GM21786 (cell line): ENCODE results near the gene EIF5A2.
"Not testable (repeated sequence)": the region's sequence is repeated elsewhere in the genome, so short reads cannot be mapped to it uniquely, and the experiment has no call there.

ENCODE experiments used
- ATAC-seq: cut with Tn5 transposase; IDR thresholded peaks from one replicate; pipeline ENCODE4 v1.9.1; 2021; ENCODE audit not compliant: unreplicated experiment

EIF5A2 gene

DNA sequence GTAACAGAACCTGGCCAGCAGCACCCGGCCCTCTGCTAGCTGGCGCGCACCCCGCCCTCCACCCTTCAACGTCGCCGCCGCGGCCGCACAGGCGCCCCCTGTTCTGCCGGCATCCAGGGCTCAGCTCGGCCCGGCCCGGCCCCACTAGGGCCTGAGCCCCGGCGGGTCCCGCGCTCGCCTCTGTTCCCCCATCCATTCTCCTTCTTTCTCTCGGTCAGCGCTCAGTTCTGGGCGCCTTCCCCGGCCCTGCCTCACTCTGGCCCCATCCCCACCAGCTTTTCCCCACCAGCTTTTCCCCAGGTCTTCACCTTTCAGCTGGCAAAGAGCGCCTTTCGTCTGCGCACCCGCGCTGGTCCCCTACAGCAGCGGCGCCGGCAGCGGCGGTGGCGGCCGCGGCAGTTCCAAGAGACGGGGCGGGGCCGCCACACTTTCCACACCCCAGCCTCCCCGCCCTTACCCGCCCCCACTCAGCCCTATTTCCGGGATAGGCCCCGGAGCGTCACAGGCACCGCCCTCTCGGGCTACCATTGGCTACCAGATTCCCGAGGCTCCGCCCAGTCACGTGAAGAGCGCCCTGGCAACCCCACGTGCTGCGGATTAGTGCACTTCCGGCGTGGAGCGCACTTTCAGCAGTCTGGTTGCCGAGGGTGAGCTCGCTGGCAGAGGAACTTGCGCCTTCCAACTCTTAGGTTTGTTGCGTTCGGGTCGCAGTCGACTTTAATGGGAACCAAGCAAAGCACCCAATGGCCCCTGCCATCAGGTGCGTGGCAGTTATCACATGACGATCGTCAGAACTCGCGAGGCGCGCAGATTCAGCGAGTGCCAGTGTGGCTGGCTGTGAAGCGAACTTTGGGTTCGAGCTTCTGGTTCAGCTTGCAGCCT is at the start of gene EIF5A2:
EIF5A2 (minus strand) TSS at position 403 of the 882 bp plus-strand sequence. CDS start 831 bp downstream, outside the sequence.
- peak; percentile 90 for ATAC-seq

DNA sequence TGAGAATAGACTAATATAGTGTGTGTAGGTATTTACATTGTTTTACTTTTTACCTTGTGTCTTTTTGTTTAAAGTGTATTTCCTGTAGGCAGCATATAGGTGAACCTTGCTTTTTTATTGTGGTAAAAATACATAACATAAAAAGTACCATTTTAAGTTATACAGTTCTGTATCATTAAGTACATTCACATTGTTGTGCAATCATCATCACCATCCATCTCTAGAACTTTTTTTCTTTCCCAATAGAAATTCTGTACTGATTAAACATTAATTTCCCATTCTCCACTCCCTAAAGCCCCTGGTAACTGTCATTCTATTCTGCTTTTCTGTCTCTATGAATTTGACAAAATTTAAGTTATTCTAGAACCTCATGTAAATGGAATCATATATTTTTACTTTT is 48.2 kb upstream of the EIF5A2 start:
- no peak for ATAC-seq

DNA sequence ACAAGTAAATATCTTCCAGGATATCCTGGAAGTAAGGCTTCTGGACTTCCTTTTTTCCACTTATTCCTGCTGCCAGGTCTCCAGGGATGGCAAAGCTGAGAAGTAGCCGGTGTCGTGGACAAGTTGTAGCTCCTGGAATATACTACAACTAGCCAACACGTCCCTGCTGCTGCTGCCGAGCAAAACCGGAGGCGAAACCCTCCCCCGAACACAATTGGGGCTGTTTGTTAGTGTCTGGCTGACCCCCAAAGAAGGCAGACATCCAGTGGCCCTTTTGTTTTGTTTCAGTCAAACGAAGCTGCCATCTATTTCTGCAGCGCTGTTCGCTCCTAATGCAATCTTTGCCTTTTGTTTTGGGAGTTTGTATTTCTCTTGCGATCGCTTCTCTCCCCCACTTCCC is 45.3 kb upstream of the EIF5A2 start:
- ATAC-seq: no peak

DNA sequence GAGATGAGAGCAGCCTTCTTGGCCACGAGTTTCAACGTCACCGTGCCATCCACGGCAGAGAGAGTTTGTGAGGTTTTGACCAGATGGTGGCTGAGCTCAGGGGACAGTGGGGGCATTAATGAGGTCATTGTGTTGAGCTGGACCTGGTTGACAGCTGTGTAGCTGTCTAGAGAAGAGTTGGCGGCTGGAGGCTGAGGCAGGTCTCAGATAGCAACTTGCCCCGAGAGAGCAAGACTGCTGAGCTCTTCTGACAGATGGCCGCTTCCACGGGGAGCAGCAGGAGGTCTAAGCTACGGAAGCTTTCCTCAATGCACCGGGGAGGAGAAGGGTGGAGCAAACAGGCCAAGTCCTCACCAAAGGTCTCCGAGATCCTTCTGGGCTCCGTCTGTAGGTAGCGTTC is 44.8 kb upstream of the EIF5A2 start:
- ATAC-seq: no peak

DNA sequence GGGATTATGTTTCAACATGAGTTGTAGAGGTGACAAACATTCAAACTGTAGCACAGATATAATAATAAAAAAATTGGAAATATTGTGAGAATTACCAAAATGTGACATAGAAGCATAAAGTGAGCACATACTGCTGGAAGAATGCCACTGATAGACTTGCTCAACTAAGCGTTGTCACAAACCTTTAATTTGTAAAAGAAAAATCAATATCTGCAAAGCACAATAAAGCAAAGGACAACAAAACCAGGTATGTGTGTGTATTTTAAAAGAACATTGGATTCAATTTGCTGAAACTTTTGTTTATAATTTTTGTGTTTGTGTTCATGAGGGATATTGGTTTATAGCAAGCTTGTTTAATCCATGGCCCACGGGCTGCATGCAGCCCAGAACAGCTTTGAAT is 40.8 kb upstream of the EIF5A2 start:
- no peak for ATAC-seq

DNA sequence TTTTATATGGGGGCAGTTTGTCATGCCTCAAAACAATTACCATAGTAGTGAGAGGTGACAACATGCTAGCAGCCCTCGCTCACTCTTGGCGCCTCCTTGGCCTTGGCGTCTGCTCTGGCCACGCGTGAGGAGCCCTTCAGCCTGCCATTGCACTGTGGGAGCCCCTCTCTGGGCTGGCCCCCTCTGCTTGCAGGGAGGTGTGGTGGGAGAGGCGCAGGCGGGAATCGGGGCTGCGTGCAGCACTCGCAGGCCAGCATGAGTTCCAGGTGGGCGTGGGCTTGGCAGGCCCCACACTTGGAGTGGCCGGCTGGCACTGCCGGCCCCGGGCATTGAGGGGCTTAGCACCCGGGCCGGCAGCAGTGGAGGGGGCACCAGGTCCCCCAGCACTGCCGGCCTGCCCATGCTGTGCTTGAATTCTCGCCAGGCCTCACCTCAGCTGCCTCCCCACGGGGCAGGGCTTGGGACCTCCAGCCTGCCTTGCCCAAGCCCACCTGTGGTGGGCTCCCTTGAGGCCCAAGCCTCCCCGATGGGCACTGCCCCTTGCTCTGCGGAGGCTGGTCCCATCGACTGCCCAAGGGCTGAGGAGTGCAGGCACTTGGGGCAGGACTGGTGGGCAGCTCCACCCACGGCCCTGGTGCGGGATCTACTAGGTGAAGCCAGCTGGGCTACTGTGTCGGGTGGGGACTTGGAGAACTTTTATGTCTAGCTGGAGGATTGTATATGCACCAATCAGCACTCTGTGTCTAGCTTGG is 38.8 kb upstream of the EIF5A2 start:
- ATAC-seq: no peak

DNA sequence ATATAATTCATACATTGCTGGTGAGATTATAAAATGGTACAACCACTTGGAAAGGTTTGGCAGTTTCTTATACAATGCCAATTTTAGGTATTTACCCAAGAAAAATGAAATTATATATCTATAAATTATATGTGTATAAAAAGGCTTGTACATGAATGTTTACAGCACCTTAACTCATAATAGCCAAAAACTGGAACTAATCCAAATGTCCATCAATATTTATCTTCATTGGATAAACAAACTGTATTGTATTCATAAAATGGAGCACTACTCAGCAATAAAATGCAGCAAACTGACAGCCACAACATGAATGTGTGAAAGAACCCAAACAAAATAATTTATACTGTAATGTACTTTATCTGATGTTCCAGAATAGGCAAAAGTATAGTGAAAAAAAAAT is 33.6 kb upstream of the EIF5A2 start:
- ATAC-seq: no peak

DNA sequence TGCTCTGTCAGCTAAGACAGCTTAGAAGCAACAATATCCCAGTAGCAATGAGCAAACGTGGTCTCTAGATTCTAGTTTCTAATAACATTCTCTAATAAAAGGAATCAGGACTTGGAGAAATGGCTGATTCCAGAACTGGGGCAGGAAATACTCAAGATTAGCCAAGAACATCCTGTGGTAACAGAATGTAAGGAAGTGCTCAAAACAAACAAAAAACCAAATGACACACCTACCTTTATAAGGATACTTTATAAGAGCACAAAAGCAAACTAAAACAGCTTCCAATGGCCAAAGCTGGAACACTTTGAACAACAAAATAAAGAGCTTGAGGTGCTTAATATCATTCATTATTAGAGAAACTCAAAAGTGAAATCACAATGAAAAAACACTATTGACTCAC is 33.1 kb upstream of the EIF5A2 start:
- no peak for ATAC-seq

DNA sequence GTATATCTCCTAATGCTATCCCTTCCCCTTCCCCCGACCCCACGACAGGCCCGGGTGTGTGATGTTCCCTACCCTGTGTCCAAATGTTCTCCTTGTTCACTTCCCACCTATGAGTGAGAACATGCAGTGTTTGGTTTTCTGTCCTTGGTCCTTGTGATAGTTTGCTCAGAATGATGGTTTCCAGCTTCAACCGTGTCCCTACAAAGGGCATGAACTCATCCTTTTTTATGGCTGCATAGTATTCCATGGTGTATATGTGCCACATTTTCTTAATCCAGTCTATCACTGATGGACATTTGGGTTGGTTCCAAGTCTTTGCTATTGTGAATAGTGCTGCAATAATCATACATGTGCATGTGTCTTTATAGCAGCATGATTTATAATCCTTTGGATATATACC is 24.6 kb upstream of the EIF5A2 start:
- not testable (repeated sequence) for ATAC-seq

DNA sequence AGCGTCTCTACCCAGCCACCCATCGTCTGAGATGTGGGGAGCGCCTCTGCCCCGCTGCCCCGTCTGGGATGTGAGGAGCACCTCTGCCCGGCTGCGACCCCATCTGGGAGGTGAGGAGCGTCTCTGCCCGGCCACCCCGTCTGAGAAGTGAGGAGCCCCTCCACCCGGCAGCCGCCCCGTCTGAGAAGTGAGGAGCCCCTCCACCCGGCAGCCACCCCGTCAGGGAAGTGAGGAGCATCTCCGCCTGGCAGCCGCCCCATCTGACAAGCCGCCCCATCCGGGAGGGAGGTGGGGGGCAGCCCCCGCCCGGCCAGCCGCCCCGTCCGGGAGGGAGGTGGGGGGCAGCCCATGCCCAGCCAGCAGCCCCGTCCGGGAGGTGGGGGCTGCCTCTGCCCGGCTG is 15.1 kb upstream of the EIF5A2 start:
- not testable (repeated sequence) for ATAC-seq

DNA sequence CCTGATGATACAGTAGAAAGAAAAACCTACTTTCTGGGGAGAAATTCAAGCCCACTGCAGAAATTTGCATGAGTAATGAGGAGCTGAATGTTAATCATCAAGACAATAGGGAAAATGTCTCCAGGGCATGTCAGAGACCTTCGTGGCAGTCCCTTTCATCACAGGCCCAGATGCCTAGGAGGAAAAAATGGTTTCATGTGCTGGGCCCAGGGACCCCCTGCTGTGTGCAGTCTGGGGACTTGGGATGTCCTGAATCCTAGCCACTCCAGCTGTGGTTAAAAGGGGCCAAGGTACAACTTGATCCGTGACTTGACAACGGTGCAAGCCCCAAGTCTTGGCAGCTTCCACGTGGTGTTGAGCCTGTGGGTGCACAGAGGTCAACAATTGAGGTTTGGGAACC is 10.3 kb upstream of the EIF5A2 start:
- ATAC-seq: no peak

DNA sequence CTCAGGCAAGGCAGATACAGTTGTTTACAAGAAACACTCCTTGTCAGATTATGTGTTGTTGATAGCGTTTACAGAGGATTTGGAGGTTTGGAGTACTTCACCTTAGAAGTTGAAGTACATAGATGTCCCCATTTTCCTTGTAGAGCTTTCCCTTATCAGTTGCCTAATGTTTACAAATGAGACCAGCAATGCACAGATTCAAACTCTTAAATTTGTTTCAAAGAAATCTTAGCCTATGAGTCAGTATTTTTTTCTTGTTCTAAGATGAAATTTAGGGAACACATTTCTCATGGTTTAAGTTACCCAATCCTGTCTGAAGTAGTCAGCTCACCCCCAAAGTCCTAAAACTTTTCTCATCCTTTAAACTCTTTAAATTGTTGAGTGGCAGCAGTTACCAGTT is 6.3 kb upstream of the EIF5A2 start:
- ATAC-seq: no peak

DNA sequence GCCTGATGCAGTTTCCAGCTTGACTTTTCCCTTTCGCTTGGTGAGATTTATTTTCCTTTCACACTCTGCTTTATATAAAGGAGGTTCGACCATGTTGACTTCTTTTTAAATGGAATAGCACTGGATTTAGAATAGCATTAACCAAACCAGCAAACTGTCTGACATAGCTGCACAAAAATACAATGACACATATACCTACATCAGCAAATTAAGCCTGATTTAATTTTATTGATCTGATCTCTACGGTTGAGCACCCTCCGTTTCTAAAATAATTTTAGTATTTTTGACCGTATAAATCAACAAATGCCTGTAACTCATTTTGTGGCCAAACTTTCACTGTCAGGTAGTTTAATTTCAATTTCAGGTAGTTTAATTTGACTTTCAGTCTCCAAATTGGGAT is 5.8 kb upstream of the EIF5A2 start:
- no peak for ATAC-seq

DNA sequence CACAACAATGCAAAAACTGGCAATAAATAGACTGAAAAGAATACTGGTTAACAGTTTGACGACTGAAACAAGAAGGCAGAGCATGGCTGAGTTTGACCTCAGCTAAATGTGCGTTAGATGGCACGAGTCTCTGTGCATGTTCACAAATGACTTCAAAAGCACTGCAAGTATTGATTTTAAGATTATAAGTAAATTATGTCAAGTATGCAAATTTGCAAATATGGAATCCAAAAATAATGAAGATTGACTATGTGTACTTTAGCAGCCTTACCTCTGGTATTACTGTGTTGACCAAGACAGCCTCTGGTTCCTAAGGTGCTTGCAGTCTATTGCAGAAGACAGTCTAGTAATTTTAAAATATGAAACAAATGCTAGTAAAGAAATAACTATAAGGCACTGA is 2.6 kb upstream of the EIF5A2 start:
- no peak for ATAC-seq

DNA sequence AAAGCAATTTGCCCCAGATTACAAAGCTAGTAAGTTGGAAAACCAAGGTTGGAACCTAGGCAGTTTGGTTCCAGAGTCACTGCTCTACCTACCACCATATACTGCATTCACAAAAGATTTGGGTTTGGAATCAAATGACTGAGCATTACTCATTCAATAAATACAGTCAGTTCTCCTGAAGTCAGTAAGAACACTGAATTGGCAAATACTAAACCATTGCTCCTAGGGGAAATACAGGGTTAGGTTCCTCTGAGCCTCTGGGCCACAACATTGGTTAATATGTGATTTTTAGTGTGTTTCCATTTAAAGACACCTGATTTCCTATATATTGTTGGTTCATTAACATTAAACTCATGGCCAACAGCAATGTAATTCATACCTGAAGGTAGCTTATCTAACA is 2.1 kb upstream of the EIF5A2 start:
- no peak for ATAC-seq

DNA sequence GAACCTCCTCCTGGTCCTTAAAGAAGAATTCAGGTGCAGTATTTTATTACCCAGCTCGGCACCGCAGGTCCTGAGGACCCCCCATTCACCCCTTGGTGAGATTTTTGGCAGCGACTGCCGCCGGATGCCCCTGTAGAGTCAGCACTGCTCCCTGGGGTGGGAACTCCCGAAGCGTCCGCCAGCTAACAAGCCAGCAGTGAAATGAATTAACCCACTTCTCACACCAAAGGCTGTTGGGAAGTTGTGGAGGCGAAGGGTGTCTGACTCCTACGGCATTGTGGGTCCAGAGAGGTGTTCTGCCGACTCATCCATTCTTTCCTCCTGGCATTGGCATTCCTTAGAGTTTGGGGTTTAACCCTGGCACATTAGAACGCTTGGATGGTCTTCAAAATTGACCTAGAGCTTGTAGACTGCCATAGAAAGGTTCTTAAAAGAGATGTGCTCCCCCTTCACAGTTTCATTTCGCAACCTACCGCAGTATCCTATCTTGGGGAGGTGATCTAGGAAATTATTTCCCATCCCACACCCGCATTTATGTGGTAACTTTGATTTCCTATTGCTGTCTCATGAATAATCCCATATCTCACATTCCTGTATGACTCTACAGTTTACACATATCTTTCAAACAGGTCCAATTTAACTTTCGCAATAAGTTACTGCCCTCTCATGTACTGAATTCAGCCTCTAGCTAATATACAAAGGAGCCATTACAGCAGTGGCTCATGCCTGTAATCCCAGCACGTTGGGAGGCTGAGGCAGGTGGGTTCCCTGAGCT is 879 bp upstream of the EIF5A2 start:
- ATAC-seq: no peak

DNA sequence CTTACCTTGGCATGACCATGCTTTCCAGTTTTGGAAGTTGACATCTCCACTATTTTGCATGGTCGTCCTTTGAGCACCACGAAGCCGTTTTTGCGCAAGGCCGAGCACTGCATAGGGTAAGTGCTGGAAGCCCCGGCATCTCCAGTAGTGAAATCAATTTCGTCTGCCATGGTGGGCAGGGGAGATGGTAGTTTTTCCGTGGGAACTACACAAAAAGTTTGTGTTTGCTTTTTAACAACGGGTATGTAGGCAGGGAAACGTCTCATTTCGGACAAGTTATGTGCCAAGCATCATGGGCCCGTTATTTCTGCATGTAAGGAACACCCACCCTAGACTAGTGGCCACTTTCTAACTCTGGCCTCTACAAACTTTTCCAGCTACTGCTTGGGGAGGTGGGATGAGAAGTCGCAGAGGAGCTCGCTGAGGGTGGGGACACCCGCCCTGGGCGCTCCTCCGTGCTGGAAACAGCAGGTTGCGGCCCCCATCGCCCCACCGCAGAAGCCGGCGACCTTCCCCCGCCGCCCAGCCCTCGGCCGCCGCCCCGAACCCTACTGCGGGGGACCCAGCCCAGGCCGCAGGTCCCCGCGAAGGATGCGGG is 701 bp downstream of the EIF5A2 start:
- ATAC-seq: no peak

DNA sequence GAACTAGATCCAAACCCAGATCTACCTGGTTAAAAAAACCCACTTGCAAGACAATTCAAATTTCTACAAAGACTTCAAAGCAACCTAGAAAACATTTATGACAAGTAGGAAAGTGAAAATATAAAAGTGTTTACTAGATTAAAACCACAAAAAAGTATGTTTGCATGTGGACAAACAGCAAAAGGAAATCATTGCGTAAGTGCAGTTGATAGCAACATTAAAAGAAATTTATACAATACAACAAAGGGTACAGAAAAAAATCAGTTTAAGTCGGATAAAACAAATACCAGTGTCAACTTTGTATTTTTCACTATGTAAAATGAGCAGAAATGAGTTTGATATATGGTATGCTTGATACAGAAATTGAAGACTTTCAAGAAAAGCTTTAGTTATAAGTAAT is 2.6 kb downstream of the EIF5A2 start:
- ATAC-seq: no peak

DNA sequence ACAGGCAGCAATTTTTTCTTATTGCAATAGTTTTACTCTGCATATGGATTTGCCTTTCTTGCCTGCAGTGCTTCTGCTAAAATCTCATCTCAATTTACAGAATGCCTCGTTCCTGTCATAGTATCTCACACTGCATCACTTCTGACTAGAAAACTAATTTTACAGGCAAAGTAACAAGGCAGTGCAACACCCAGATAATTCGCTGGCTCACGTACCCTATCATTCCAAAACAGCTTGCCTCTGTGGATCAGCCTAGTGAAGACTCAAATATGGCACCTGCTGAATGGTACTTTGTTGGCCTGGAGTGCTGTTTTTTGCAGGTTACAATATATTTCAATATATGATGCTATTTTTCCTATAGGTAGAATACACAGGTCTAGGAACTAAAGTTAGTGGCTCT is 5.3 kb downstream of the EIF5A2 start:
- no peak for ATAC-seq

DNA sequence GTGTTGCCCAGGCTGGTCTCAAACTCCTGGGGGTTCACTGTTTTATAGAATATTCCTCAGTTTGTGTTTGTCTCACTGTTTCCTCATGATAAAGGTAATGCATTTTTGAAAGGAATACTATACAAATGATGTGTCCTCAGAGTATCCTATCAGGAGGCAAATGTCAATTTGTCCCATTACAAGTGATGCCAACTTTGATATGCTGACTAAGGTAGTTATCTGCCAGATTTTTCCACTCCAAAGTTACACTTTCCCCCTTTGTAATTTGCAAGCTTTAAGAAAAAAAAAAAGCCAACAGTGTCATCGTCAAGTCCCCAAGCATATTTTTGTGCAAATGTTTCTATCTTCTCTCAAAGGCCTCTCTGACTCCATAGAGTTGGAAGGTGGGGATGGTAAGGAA is 9.0 kb downstream of the EIF5A2 start:
- ATAC-seq: no peak

DNA sequence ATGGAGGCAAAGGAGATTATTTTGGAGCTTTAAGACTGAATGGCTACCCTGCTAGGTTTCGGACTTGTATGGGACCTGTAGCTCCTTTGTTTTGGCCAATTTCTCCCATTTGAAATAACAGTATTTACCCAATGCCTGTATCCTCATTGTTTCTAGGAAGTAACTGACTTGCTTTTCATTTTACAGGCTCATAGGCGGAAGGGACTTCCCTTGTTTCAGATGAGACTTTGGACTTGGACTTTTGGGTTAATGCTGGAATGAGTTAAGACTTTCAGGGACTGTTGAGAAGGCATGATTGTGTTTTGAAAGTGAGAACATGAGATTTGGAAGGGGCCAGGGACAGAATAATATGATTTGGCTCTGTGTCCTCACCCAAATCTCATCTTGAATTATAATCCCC is 10.5 kb downstream of the EIF5A2 start:
- ATAC-seq: no peak
